Measurements from ENCODE around the gene PFDN1.
A peak's percentile ranks its signal among the peaks of the same experiment; 100 is the strongest.

The PFDN1 gene

DNA sequence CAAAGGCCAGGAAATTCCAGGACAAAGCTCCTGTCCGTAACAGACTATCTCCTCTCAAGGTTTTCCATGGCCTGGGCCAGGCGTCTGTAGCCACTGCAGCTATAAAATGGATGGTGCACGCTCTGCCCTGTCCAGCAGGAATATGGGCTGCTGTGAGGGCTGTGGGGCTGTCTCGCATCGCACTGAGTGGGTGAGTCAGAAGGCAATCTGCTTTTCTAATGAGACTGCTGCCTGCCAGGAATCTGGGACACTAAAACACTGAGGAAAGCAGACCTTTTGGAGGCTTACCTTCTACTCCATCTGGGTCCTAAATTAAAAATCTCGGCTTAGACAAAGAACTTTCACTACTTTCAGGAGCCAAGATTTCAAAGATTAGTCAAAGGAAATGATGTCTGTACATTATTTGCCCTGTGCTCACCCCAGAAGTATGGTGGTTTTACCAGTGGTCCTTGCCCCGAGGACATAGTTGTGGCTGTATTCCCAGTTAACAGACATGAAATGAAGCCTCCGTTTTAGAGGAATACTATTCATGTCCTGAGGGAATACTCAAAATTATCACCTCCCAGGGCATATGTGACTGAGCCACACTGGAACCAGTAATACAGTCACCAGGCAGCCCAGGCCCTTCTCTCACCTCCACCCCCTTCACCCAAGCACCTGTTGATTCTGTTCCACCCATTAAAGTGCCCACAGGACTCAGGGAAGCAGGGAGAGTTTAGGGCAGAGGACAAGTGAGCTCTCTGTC lies 56.4 kb downstream of the PFDN1 start:
- H3K4me3 ChIP-seq (ENCODE audit: low read depth, low read length), result peak overlapping the region; percentile 4; the same call in 1 of the 2 replicates
- CTCF ChIA-PET, result interaction anchor here (0.6 to 34.6 kb wide), 15 partner anchors 9 to 131 kb away, joined by 3 to 1796 read pairs (median 6); partner anchors contain the start of genes HBEGF and SLC4A9
- peak; percentile 36 for DNase-seq (ENCODE audit: low read depth, low spot score)
- TF ChIP-seq, protein P1, sequence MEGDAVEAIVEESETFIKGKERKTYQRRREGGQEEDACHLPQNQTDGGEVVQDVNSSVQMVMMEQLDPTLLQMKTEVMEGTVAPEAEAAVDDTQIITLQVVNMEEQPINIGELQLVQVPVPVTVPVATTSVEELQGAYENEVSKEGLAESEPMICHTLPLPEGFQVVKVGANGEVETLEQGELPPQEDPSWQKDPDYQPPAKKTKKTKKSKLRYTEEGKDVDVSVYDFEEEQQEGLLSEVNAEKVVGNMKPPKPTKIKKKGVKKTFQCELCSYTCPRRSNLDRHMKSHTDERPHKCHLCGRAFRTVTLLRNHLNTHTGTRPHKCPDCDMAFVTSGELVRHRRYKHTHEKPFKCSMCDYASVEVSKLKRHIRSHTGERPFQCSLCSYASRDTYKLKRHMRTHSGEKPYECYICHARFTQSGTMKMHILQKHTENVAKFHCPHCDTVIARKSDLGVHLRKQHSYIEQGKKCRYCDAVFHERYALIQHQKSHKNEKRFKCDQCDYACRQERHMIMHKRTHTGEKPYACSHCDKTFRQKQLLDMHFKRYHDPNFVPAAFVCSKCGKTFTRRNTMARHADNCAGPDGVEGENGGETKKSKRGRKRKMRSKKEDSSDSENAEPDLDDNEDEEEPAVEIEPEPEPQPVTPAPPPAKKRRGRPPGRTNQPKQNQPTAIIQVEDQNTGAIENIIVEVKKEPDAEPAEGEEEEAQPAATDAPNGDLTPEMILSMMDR (IDR thresholded peaks at IDR 0.05; ENCODE audit: insufficient read depth, low read length, missing control alignments), result no peak
- POLR2A ChIA-PET, result interaction anchor here (0.9 to 4.0 kb wide), 3 partner anchors 12 to 106 kb away, joined by 3 to 64 read pairs (median 4); partner anchors contain the start of gene HBEGF

DNA sequence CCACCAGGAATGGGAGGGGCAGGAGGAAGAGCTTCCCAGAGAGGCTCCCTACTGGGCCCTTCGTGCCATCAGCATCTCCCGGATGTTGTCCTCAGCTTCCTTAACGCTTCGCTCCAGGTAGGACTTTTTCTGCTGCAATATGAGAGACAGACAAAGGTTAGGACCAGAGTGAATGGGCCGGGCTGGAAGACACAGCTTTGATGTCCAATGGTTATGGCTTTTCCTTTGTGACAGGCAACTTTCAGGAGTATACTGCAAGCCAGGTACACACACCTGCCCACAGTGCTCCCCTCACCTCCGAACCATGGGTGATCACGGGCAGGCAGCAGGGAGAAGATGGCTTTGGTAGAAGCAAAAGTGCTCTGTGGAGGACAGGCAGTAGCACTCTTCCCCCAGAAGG lies 57.0 kb downstream of the PFDN1 start:
- TF ChIP-seq, protein P1 (IDR thresholded peaks at IDR 0.05; ENCODE audit: insufficient read depth, low read length, missing control alignments), result no peak
- ChIA-PET POLR2A (interaction anchor here (1.2 to 4.0 kb wide), 2 partner anchors 100 to 106 kb away, joined by 4 to 64 read pairs; partner anchors contain the start of gene HBEGF), CTCF (interaction anchor here (1.0 to 34.6 kb wide), 14 partner anchors 10 to 132 kb away, joined by 3 to 1796 read pairs (median 8); partner anchors contain the start of genes HBEGF and SLC4A9)
- peak overlapping the region; percentile 4 for H3K4me3 ChIP-seq (ENCODE audit: low read depth, low read length)
- DNase-seq (ENCODE audit: low read depth, low spot score), result no peak

DNA sequence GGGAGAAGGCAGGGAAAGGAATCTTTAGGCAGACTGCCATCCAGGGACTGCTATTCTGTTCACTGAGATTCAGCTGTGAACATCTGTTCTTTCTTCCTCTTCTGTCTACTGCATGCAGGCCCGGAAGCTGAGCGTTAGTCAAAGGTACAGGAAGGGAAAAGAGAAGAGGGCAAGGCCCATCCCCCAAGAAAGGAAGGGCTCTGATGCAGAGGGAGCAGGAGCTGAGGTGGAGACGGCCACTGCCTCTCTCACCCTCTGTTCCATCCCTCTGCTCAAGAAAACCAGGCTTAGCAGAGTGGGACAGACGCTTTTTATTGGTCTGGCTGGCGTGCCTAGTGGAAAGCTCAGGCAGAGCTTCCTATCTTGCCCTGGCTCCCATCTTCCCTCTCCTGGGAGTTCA lies 57.6 kb downstream of the PFDN1 start:
- ChIA-PET CTCF (interaction anchor here (0.8 to 34.6 kb wide), 21 partner anchors 9 to 180 kb away, joined by 3 to 1796 read pairs (median 8); partner anchors contain the start of genes HBEGF and SLC4A9), POLR2A (interaction anchor here (1.2 to 4.0 kb wide), 4 partner anchors 72 to 107 kb away, joined by 4 to 64 read pairs (median 6); partner anchors contain the start of gene HBEGF)
- H3K4me3 ChIP-seq (ENCODE audit: low read depth, low read length), result no peak overlapping the region
- DNase-seq (ENCODE audit: low read depth, low spot score), result no peak
- TF ChIP-seq, protein P1 (IDR thresholded peaks at IDR 0.05; ENCODE audit: insufficient read depth, low read length, missing control alignments), result no peak

DNA sequence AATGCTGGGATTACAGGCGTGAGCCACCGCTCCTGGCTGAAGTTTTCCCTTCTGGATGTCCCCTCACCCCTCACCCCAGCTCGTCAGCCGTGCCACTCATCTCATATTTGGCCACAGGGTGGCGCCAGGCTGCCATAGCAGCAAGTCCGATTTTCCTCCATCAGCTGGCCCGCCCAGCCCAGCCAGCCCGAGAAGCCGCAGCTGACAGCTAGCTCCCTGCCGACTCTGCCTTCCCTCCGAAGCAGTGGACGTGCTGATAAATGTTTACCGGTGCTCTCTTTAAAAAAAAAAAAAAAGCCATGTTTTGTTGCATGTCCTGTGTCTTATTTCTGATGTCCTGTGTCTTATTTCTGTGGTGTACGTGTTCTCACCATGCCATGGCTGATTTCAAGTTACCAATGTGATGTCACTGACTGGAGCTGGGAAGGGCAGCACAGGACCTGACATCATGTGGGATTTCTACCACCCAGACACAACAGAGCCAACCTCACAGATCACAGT lies 58.3 kb downstream of the PFDN1 start:
- POLR2A ChIA-PET, result interaction anchor here (0.7 to 4.0 kb wide), 5 partner anchors 9 to 108 kb away, joined by 3 to 64 read pairs (median 5); partner anchors contain the start of gene HBEGF
- TF ChIP-seq, protein P1 (IDR thresholded peaks at IDR 0.05; ENCODE audit: insufficient read depth, low read length, missing control alignments), result peak; percentile 87
- no peak overlapping the region for H3K4me3 ChIP-seq (ENCODE audit: low read depth, low read length)
- CTCF ChIA-PET, result interaction anchor here (0.6 to 34.6 kb wide), 38 partner anchors 9 to 1406 kb away, joined by 3 to 1796 read pairs (median 4); partner anchors contain the start of genes HBEGF and SLC4A9
- peak; percentile 52 for DNase-seq (ENCODE audit: low read depth, low spot score)

DNA sequence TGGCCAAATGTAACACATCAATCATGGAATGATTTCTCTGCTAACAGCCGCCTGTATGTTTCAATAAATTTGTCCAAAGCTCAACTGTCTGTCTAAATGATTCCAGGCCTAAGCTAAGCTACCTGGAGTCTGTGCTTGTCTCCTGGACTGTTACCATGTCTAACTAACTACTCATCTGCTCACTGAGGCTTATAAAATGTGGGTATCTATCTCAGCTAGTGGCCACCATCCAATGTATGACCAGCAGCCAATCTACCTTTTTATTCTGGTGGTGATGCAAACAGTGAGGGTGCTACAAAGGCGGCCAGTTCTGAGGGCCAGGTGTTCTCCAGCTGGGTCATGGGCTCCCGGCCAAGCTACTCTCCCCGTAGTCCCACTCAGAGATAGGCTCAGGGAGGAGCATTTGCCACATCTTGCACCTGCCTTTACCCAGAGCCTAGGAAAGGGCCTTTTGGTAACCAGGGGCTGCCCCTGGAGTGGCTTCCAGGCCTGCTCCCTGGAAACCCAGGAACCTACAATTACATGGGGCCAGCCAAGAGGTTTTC lies 59.1 kb downstream of the PFDN1 start:
- DNase-seq (ENCODE audit: low read depth, low spot score), result no peak
- TF ChIP-seq, protein P1 (IDR thresholded peaks at IDR 0.05; ENCODE audit: insufficient read depth, low read length, missing control alignments), result no peak
- ChIA-PET POLR2A (interaction anchor here (0.6 to 4.0 kb wide), 7 partner anchors 8 to 109 kb away, joined by 3 to 64 read pairs (median 4); partner anchors contain the start of gene HBEGF), CTCF (interaction anchor here (0.6 to 34.6 kb wide), 35 partner anchors 8 to 1407 kb away, joined by 3 to 1796 read pairs (median 4); partner anchors contain the start of genes HBEGF and SLC4A9)
- H3K4me3 ChIP-seq (ENCODE audit: low read depth, low read length), result no peak overlapping the region

Measured in AG04449 (cell line).